Sciatic nerve (tissue), 2 donors: Measurements from ENCODE around the gene CDX1. TPM values are rescaled to one million over a fixed set of nuclear protein-coding genes. Genes with fewer than 3 reads are reported as not detected.
"Not testable (repeated sequence)": the region's sequence is repeated elsewhere in the genome, so short reads cannot be mapped to it uniquely, and the experiment has no call there.

ENCODE experiments used
- ATAC-seq: fragments of 200-7000 bp; cut with Tn5 transposase; one replicate; pipeline ENCODE4 v1.9.1; 2020; ENCODE audit warnings: mild to moderate bottlenecking, moderate library complexity
- DNase-seq: peaks from one replicate; pipeline ENCODE4 v3.0.0-alpha.2; 2020; ENCODE audit warnings: low spot score
- intact Hi-C: fragments of 100-400 bp; cut with DNase I; formaldehyde crosslinking; loops from one replicate; pipeline ENCODE4 v1.14.2; 2022
- total RNA-seq: library from RNA; stranded (reverse); fragmentation: NEBNext Ultra II Directional; extraction: Animal tissue kit (Norgen Biotek cat#: 25700); gene quantifications from one replicate; pipeline ENCODE4 v1.2.1, GENCODE V29; 2021
- donor health status: DM: no; HTN: no; CAD: no.
- donor health status: DM: no; HTN: no; CAD: no.

Gene CDX1
- total RNA-seq, 1 donor from 2014 or later: not detected

GRCh38 chr5:150213530-150213929 lies 47.0 kb downstream of the CDX1 start:
- ATAC-seq (no peak), DNase-seq (no peak)
- intact Hi-C loops: no loop called here

GRCh38 chr5:150214289-150214688 lies 47.7 kb downstream of the CDX1 start:
- no peak for DNase-seq
- peak; percentile 18 for ATAC-seq
- intact Hi-C loops: no loop called here

- no peak for ATAC-seq
- DNase-seq: no peak
- intact Hi-C loops: loop anchor here (2.0 to 5.0 kb wide), 2 partner anchors 54 to 85 kb away; no protein-coding TSS in a partner anchor
These were observed 49.7 kb downstream of the CDX1 start for GRCh38 chr5:150215979-150216944.

- DNase-seq (no peak), ATAC-seq (no peak)
- intact Hi-C loops: loop anchor here (2.0 to 5.0 kb wide), 2 partner anchors 55 to 86 kb away; no protein-coding TSS in a partner anchor
These were observed 50.5 kb downstream of the CDX1 start for GRCh38 chr5:150217038-150217437.

- DNase-seq: peak; percentile 93
- ATAC-seq: peak; percentile 91
- intact Hi-C loops: loop anchor here (2.0 to 5.0 kb wide), 2 partner anchors 56 to 87 kb away; no protein-coding TSS in a partner anchor
These were observed 51.5 kb downstream of the CDX1 start for GRCh38 chr5:150217873-150218692.

- no peak for DNase-seq
- ATAC-seq: no peak
- intact Hi-C loops: loop anchor here (5.0 kb wide), 1 partner anchor 56 kb away; no protein-coding TSS in a partner anchor
These were observed 52.1 kb downstream of the CDX1 start for GRCh38 chr5:150218693-150219035.

GRCh38 chr5:150219142-150219541 lies 52.6 kb downstream of the CDX1 start:
- intact Hi-C loops: loop anchor here (5.0 kb wide), 1 partner anchor 57 kb away; no protein-coding TSS in a partner anchor
- no peak for DNase-seq
- ATAC-seq: no peak

GRCh38 chr5:150219861-150220260 lies 53.3 kb downstream of the CDX1 start:
- intact Hi-C loops: loop anchor here (5.0 kb wide), 1 partner anchor 58 kb away; no protein-coding TSS in a partner anchor
- ATAC-seq (no peak), DNase-seq (no peak)

GRCh38 chr5:150221471-150221870 lies 54.9 kb downstream of the CDX1 start:
- DNase-seq (no peak), ATAC-seq (no peak)
- intact Hi-C loops: no loop called here

GRCh38 chr5:150222906-150223305 lies 56.3 kb downstream of the CDX1 start:
- no peak for ATAC-seq
- intact Hi-C loops: no loop called here
- no peak for DNase-seq

GRCh38 chr5:150223474-150223873 lies 56.9 kb downstream of the CDX1 start:
- intact Hi-C loops: no loop called here
- DNase-seq (no peak), ATAC-seq (no peak)

GRCh38 chr5:150224483-150225027 lies 58.0 kb downstream of the CDX1 start:
- DNase-seq (no peak), ATAC-seq (no peak)
- intact Hi-C loops: no loop called here

- intact Hi-C loops: no loop called here
- ATAC-seq (no peak), DNase-seq (no peak)
These were observed 60.5 kb downstream of the CDX1 start for GRCh38 chr5:150227036-150227435.

GRCh38 chr5:150227606-150228273 lies 61.2 kb downstream of the CDX1 start:
- ATAC-seq (peak; percentile 18), DNase-seq (no peak)
- intact Hi-C loops: no loop called here

- intact Hi-C loops: no loop called here
- ATAC-seq (no peak), DNase-seq (no peak)
These were observed 63.0 kb downstream of the CDX1 start for GRCh38 chr5:150229571-150229970.

- intact Hi-C loops: no loop called here
- ATAC-seq (no peak), DNase-seq (no peak)
These were observed 64.3 kb downstream of the CDX1 start for GRCh38 chr5:150230842-150231241.

GRCh38 chr5:150233706-150234105 lies 67.1 kb downstream of the CDX1 start:
- DNase-seq, ATAC-seq, intact Hi-C loops: not testable (repeated sequence)
